HFFc6 (cell line): ENCODE data around the gene EGFR. TPM values are rescaled to one million over a fixed set of nuclear protein-coding genes. Genes with fewer than 3 reads are reported as not detected.

Source experiments
- DNase-seq: peaks from one replicate; pipeline ENCODE4 v3.0.0-alpha.2; 2018
- H3K27ac Mint-ChIP-seq: 2 replicates; pipeline ENCODE4 v1.8.0; 2020; ENCODE audit warnings: mild to moderate bottlenecking, mixed read lengths
- H3K27me3 Mint-ChIP-seq: 2 replicates; pipeline ENCODE4 v1.8.0; 2021; ENCODE audit warnings: mild to moderate bottlenecking, moderate library complexity, mixed read lengths; ENCODE audit not compliant: insufficient read depth
- H3K36me3 Mint-ChIP-seq: 2 replicates; pipeline ENCODE4 v1.8.0; 2021; ENCODE audit warnings: low read depth, mixed read lengths
- H3K4me1 Mint-ChIP-seq: 2 replicates; pipeline ENCODE4 v1.8.0; 2020; ENCODE audit warnings: low read depth, mixed read lengths
- H3K4me3 Mint-ChIP-seq: 2 replicates; pipeline ENCODE4 v1.8.0; 2020; ENCODE audit warnings: mild to moderate bottlenecking, moderate library complexity, mixed read lengths
- H3K9me3 Mint-ChIP-seq: 2 replicates; pipeline ENCODE4 v1.8.0; 2020; ENCODE audit warnings: mild to moderate bottlenecking, mixed read lengths
- total RNA-seq, 6 experiments: library from RNA; stranded (reverse); fragmentation: NEBNext Ultra II Directional; extraction: Animal tissue kit (Norgen Biotek cat#: 25700); gene quantifications; 2 replicates in 1 of 6; 3 replicates in 5 of 6; pipeline ENCODE4 v1.2.3, GENCODE V29; 2021
- TF ChIP-seq, protein P1 (sequence below): fragments of 200-600 bp; sonication (generic); IDR thresholded peaks from 2 replicates; pipeline ENCODE4 v1.5.0; 2021; ENCODE audit warnings: antibody characterized with exemption, mild to moderate bottlenecking

Gene EGFR
- total RNA-seq, 6 experiments from 2014 or later, result 69.9 to 87.2 (median 77.0) TPM

DNA sequence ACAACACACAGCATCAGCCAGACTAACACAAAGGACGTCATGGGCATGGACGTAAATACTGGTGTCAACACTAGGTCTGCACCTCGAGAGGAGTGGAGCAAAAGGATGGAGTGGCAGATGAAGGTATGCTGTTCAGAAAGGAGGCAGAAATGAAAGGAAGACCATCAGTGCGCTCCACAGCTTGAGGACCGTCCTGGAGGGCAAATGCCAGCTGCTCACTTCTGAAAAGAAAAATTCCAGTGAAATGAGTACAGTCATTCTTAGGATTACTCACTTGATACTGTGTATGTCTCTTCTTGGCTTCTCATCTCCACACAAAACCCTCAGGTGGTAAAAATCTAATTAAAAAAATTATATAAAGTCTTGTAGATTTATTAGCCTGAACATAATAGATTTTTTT, 44.8 kb downstream of the EGFR start:
- peak; percentile 52 for DNase-seq
- Mint-ChIP-seq H3K9me3 (no peaks in the 10 kb centered on the region), H3K36me3 (peaks cover 45% of the 10 kb centered on the region), H3K27ac (peak overlapping the region; percentile 98), H3K4me3 (peak overlapping the region; percentile 70), H3K27me3 (peaks cover 8% of the 10 kb centered on the region), H3K4me1 (peaks cover 97% of the 10 kb centered on the region)
- TF ChIP-seq, protein P1, sequence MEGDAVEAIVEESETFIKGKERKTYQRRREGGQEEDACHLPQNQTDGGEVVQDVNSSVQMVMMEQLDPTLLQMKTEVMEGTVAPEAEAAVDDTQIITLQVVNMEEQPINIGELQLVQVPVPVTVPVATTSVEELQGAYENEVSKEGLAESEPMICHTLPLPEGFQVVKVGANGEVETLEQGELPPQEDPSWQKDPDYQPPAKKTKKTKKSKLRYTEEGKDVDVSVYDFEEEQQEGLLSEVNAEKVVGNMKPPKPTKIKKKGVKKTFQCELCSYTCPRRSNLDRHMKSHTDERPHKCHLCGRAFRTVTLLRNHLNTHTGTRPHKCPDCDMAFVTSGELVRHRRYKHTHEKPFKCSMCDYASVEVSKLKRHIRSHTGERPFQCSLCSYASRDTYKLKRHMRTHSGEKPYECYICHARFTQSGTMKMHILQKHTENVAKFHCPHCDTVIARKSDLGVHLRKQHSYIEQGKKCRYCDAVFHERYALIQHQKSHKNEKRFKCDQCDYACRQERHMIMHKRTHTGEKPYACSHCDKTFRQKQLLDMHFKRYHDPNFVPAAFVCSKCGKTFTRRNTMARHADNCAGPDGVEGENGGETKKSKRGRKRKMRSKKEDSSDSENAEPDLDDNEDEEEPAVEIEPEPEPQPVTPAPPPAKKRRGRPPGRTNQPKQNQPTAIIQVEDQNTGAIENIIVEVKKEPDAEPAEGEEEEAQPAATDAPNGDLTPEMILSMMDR, result no peak

DNA sequence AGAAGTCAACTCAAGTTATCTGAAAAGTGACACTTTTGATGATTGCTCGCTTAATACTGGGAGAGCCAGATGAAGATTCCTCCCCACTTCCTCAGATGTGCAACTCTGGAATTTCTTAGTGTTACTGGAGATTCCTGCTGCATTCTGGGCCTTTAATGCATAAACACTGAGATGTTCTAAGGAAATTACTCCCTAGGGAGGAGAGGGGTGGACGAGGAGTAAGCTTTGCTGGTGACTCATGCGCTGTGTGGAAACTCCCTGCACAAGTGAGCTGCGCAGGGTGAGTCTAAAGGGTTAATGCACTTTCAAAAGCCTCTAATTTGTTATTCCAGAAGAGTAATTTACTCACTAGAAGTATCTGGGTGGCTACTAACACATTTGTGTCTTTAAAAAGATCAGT, 46.3 kb downstream of the EGFR start:
- Mint-ChIP-seq H3K4me3 (peak overlapping the region; percentile 81), H3K4me1 (peaks cover 100% of the 10 kb centered on the region), H3K36me3 (peaks cover 51% of the 10 kb centered on the region), H3K9me3 (no peaks in the 10 kb centered on the region), H3K27ac (peak overlapping the region; percentile 98), H3K27me3 (peaks cover 5% of the 10 kb centered on the region)
- peak; percentile 93 for DNase-seq
- TF ChIP-seq, protein P1, result no peak

DNA sequence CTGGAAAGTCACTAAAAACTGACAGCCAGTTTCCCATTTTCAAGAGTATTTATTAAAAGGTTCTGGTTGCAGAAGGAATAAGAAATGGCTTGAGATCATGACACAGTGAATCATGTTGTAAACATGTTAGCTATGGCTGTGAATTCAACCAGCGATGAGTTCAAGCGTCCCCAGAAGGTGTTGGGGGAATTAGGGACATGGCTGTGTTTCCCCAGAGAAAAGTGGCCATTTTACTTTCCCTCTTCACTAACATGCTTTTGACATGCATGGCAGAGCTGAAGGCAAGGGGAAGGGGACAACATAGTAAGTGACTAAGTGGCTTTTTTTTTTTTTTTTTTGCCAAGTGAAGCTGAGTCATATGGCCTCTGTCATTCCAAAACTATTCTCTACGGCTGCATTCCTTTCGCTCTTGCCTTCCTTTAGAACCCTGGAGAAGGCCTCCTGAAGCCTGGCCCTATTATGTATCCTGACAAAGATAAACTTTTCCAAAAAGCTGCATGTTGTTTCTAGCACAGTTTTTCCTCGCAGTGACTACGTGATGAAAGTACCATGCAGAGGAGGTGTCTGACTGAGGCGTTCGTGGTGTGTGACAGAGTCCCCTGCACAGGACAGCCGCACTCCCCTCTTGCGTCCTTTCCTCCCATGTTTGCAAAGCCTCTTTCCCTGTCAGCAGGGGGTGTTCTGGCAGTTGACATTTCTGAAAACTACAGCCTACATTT, 46.9 kb downstream of the EGFR start:
- H3K36me3 Mint-ChIP-seq, result peaks cover 47% of the 10 kb centered on the region
- H3K9me3 Mint-ChIP-seq, result no peaks in the 10 kb centered on the region
- H3K27me3 Mint-ChIP-seq, result peaks cover 5% of the 10 kb centered on the region
- TF ChIP-seq, protein P1, result peak; percentile 55; the same call in 1 of the 2 replicates
- peaks cover 100% of the 10 kb centered on the region for H3K4me1 Mint-ChIP-seq
- peak overlapping the region; percentile 81 for H3K4me3 Mint-ChIP-seq
- peak; percentile 89 for DNase-seq
- peak overlapping the region; percentile 98 for H3K27ac Mint-ChIP-seq

DNA sequence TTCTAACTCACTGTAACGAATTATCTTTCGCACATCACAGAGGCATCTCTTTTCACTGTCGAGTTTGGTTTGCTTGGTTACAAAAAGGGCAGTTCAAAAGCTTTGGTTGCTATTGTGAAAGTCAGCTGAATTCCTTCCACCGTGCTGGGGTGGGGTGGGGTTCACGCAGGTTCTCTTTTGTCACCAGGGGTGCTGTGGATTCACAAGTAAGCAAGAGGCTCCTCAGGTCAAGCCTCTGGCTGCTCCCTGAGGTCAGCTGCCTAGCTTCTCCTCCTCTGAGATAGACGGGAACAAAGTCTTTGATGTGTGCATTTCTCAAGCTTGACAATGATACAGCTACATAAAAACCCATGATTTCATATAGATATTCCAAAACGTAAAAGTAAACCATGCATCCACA, 47.7 kb downstream of the EGFR start:
- H3K27ac Mint-ChIP-seq, result peak overlapping the region; percentile 98
- H3K36me3 Mint-ChIP-seq, result peaks cover 45% of the 10 kb centered on the region
- peaks cover 5% of the 10 kb centered on the region for H3K27me3 Mint-ChIP-seq
- no peak for DNase-seq
- H3K4me1 Mint-ChIP-seq, result peaks cover 100% of the 10 kb centered on the region
- TF ChIP-seq, protein P1, result no peak
- peak overlapping the region; percentile 81 for H3K4me3 Mint-ChIP-seq
- no peaks in the 10 kb centered on the region for H3K9me3 Mint-ChIP-seq

DNA sequence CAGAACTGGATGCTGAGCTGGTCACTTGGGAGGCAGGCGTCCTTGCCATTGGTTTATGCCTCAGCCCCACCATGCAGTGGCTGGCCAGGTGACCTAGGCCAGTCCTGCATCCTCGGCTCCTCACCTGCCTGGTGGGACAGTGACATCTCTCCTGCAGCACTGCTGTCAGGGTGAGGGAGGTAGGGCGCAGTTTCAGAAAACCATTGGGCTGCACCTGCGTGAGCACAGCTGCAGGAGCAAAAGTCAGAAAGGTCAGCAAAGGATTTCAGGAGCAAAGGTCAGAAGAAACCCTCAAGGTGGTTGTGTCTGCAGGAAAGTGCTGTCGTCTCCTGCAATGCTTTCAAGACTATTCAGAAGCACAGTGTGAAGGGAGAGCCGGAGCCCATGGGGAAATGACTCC, 48.1 kb downstream of the EGFR start:
- peak overlapping the region; percentile 81 for H3K4me3 Mint-ChIP-seq
- H3K9me3 Mint-ChIP-seq, result no peaks in the 10 kb centered on the region
- peaks cover 5% of the 10 kb centered on the region for H3K27me3 Mint-ChIP-seq
- DNase-seq, result no peak
- H3K27ac Mint-ChIP-seq, result peak overlapping the region; percentile 98
- TF ChIP-seq, protein P1, result no peak
- H3K36me3 Mint-ChIP-seq, result peaks cover 41% of the 10 kb centered on the region
- H3K4me1 Mint-ChIP-seq, result peaks cover 100% of the 10 kb centered on the region
